ENCODE results near the gene TIMM9.

The TIMM9 gene

DNA sequence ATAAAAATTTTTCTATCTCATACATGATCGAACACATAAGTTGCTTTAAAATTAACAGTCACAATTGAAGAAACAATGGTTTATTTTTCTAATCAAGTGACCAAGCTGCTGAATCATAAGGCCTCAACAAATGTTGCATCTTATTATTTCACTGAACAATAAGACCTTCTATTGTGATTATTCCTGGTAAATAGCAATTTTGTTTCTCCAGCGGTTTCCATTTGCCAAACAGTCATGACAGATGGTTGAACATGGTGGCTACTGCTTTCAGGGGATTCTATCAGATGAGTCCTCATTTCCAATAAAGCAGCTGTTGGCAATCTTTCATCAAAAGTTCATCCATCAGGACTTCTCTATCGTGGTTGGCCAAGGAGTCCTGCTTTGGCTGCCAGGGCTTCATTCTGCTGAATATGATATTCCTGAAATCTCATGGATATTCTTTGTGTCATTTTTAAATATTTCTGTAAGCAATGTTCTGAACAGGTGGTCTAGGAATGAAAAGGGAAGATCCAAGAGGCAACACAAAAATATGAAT lies 18.6 kb downstream of the TIMM9 start:
- no peak for ATAC-seq
- TF ChIP-seq ZFP3 (CRISPR knock-in tag; IDR thresholded peaks at IDR 0.05): no peak
- no peak for TF ChIP-seq ISL1 (CRISPR knock-in tag; IDR thresholded peaks at IDR 0.05)
- no peak for TF ChIP-seq ZC3H10 (CRISPR knock-in tag; IDR thresholded peaks at IDR 0.05)
- TF ChIP-seq OSR1 (CRISPR knock-in tag; IDR thresholded peaks at IDR 0.05): no peak
- TF ChIP-seq ZNF565 (CRISPR knock-in tag; conservative IDR thresholded peaks at IDR 0.05; ENCODE audit: low read depth): no peak
- no peak for TF ChIP-seq TCF4 (CRISPR knock-in tag; IDR thresholded peaks at IDR 0.05; ENCODE audit: borderline replicate concordance)
- TF ChIP-seq, protein P1, sequence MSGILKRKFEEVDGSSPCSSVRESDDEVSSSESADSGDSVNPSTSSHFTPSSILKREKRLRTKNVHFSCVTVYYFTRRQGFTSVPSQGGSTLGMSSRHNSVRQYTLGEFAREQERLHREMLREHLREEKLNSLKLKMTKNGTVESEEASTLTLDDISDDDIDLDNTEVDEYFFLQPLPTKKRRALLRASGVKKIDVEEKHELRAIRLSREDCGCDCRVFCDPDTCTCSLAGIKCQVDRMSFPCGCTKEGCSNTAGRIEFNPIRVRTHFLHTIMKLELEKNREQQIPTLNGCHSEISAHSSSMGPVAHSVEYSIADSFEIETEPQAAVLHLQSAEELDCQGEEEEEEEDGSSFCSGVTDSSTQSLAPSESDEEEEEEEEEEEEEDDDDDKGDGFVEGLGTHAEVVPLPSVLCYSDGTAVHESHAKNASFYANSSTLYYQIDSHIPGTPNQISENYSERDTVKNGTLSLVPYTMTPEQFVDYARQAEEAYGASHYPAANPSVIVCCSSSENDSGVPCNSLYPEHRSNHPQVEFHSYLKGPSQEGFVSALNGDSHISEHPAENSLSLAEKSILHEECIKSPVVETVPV (CRISPR knock-in tag; IDR thresholded peaks at IDR 0.05): no peak
- TF ChIP-seq RARB (CRISPR knock-in tag; IDR thresholded peaks at IDR 0.05): no peak
- TF ChIP-seq, protein P2, sequence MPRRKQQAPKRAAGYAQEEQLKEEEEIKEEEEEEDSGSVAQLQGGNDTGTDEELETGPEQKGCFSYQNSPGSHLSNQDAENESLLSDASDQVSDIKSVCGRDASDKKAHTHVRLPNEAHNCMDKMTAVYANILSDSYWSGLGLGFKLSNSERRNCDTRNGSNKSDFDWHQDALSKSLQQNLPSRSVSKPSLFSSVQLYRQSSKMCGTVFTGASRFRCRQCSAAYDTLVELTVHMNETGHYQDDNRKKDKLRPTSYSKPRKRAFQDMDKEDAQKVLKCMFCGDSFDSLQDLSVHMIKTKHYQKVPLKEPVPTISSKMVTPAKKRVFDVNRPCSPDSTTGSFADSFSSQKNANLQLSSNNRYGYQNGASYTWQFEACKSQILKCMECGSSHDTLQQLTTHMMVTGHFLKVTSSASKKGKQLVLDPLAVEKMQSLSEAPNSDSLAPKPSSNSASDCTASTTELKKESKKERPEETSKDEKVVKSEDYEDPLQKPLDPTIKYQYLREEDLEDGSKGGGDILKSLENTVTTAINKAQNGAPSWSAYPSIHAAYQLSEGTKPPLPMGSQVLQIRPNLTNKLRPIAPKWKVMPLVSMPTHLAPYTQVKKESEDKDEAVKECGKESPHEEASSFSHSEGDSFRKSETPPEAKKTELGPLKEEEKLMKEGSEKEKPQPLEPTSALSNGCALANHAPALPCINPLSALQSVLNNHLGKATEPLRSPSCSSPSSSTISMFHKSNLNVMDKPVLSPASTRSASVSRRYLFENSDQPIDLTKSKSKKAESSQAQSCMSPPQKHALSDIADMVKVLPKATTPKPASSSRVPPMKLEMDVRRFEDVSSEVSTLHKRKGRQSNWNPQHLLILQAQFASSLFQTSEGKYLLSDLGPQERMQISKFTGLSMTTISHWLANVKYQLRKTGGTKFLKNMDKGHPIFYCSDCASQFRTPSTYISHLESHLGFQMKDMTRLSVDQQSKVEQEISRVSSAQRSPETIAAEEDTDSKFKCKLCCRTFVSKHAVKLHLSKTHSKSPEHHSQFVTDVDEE (CRISPR knock-in tag; IDR thresholded peaks at IDR 0.05): no peak
- TF ChIP-seq, protein P3, sequence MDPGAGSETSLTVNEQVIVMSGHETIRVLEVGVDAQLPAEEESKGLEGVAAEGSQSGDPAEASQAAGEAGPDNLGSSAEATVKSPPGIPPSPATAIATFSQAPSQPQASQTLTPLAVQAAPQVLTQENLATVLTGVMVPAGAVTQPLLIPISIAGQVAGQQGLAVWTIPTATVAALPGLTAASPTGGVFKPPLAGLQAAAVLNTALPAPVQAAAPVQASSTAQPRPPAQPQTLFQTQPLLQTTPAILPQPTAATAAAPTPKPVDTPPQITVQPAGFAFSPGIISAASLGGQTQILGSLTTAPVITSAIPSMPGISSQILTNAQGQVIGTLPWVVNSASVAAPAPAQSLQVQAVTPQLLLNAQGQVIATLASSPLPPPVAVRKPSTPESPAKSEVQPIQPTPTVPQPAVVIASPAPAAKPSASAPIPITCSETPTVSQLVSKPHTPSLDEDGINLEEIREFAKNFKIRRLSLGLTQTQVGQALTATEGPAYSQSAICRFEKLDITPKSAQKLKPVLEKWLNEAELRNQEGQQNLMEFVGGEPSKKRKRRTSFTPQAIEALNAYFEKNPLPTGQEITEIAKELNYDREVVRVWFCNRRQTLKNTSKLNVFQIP (CRISPR knock-in tag; IDR thresholded peaks at IDR 0.05; ENCODE audit: borderline replicate concordance, low read depth): no peak
- no peak for TF ChIP-seq BACH2 (CRISPR knock-in tag; IDR thresholded peaks at IDR 0.05; ENCODE audit: borderline replicate concordance)
- no peak for TF ChIP-seq ESRRG (CRISPR knock-in tag; IDR thresholded peaks at IDR 0.05)
- no peak for TF ChIP-seq TOX (CRISPR knock-in tag; IDR thresholded peaks at IDR 0.05; ENCODE audit: borderline replicate concordance)
- TF ChIP-seq ARNTL (CRISPR knock-in tag; IDR thresholded peaks at IDR 0.05; ENCODE audit: borderline replicate concordance, low read depth): no peak

DNA sequence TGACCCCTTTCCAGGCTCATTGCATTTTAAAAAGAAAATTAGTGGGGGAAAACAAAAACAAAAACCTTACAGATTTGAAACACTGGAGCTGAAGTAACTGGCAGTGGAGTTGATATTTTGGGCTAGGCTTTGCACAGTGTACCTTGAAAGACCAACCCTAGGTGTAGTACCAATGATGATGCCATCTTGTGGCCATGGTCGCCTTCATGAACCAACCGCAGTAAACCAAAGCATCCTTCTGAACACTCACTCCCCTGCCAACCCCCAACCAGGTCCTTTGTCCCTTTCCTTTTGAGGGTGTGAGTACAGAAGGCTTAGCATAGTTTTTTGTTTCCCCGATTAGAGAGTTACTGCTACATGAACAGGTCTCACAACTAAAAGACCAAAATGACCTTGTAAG lies 25.7 kb downstream of the TIMM9 start:
- ATAC-seq: 0 out of 3 replicates have a peak, but pooled peaks have one; percentile 22
- no peak for TF ChIP-seq ZNF8 (CRISPR knock-in tag; IDR thresholded peaks at IDR 0.05)
- TF ChIP-seq, protein P1 (CRISPR knock-in tag; IDR thresholded peaks at IDR 0.05): no peak
- no peak for TF ChIP-seq ZNF70 (CRISPR knock-in tag; IDR thresholded peaks at IDR 0.05)
- no peak for TF ChIP-seq ZFP3 (CRISPR knock-in tag; IDR thresholded peaks at IDR 0.05)
- TF ChIP-seq TCF4 (CRISPR knock-in tag; IDR thresholded peaks at IDR 0.05; ENCODE audit: borderline replicate concordance): no peak
- no peak for TF ChIP-seq ZNF565 (CRISPR knock-in tag; conservative IDR thresholded peaks at IDR 0.05; ENCODE audit: low read depth)
- TF ChIP-seq ISL1 (CRISPR knock-in tag; IDR thresholded peaks at IDR 0.05): no peak

DNA sequence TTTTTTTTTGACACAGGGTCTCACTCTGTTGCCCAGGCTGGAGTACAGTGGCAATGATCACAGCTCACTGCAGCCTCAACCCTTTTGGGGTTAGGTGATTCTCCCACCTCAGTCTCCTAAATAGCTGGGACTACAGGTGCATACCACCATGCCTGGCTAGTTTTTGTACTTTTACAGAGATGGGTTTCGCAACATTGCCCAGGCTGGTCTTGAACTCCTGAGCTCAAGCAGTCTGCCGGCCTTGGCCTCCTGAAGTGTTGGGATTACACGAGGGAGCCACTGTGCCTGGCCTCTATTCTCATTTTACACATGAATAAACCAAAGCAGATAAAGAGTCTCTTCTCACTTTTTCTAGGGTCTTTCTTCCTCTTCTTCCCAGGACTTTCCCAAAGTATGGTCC lies 28.4 kb downstream of the TIMM9 start:
- no peak for ATAC-seq
- TF ChIP-seq, protein P3 (CRISPR knock-in tag; IDR thresholded peaks at IDR 0.05; ENCODE audit: borderline replicate concordance, low read depth): no peak
- no peak for TF ChIP-seq SNAI2 (CRISPR knock-in tag; IDR thresholded peaks at IDR 0.05)
- no peak for TF ChIP-seq RARB (CRISPR knock-in tag; IDR thresholded peaks at IDR 0.05)
- no peak for TF ChIP-seq ZNF565 (CRISPR knock-in tag; conservative IDR thresholded peaks at IDR 0.05; ENCODE audit: low read depth)
- no peak for TF ChIP-seq ZNF70 (CRISPR knock-in tag; IDR thresholded peaks at IDR 0.05)
- TF ChIP-seq PPARA (CRISPR knock-in tag; IDR thresholded peaks at IDR 0.05; ENCODE audit: borderline replicate concordance): no peak
- no peak for TF ChIP-seq CSDC2 (CRISPR knock-in tag; IDR thresholded peaks at IDR 0.05)
- TF ChIP-seq, protein P4, sequence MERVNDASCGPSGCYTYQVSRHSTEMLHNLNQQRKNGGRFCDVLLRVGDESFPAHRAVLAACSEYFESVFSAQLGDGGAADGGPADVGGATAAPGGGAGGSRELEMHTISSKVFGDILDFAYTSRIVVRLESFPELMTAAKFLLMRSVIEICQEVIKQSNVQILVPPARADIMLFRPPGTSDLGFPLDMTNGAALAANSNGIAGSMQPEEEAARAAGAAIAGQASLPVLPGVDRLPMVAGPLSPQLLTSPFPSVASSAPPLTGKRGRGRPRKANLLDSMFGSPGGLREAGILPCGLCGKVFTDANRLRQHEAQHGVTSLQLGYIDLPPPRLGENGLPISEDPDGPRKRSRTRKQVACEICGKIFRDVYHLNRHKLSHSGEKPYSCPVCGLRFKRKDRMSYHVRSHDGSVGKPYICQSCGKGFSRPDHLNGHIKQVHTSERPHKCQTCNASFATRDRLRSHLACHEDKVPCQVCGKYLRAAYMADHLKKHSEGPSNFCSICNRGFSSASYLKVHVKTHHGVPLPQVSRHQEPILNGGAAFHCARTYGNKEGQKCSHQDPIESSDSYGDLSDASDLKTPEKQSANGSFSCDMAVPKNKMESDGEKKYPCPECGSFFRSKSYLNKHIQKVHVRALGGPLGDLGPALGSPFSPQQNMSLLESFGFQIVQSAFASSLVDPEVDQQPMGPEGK (CRISPR knock-in tag; IDR thresholded peaks at IDR 0.05; ENCODE audit: borderline replicate concordance): no peak
- no peak for TF ChIP-seq OSR1 (CRISPR knock-in tag; IDR thresholded peaks at IDR 0.05)
- TF ChIP-seq GLIS3 (CRISPR knock-in tag; IDR thresholded peaks at IDR 0.05): no peak
- TF ChIP-seq ZNF8 (CRISPR knock-in tag; IDR thresholded peaks at IDR 0.05): no peak
- TF ChIP-seq BACH2 (CRISPR knock-in tag; IDR thresholded peaks at IDR 0.05; ENCODE audit: borderline replicate concordance): no peak

Data from SK-N-SH treated with all-trans-retinoic acid at 6 μM for 48 hours (cell line).